HEK293 (cell line): ENCODE measurements around the gene ARFRP1.

Source experiments
- BCL11B ChIP-seq: fragments of 450-650 bp; formaldehyde crosslinking; IDR thresholded peaks from 2 replicates; pipeline ENCODE4 v1.5.1; 2016; ENCODE audit warnings: low read depth, missing biosample characterization, missing genetic modification characterization
- FEZF1 ChIP-seq: fragments of 450-650 bp; formaldehyde crosslinking; IDR thresholded peaks from 2 replicates; pipeline ENCODE4 v1.5.1; 2016; ENCODE audit warnings: missing biosample characterization, missing genetic modification characterization
- KLF7 ChIP-seq: fragments of 450-650 bp; formaldehyde crosslinking; IDR thresholded peaks from 2 replicates; pipeline ENCODE4 v1.5.1; 2016; ENCODE audit warnings: missing biosample characterization, missing genetic modification characterization, borderline replicate concordance
- PRDM10 ChIP-seq: fragments of 450-650 bp; formaldehyde crosslinking; IDR thresholded peaks from 2 replicates; pipeline ENCODE4 v1.5.1; 2016; ENCODE audit warnings: missing biosample characterization, missing genetic modification characterization
- SP2 ChIP-seq: fragments of 450-650 bp; formaldehyde crosslinking; IDR thresholded peaks from 2 replicates; pipeline ENCODE4 v1.5.1; 2016; ENCODE audit warnings: missing biosample characterization, missing genetic modification characterization
- TCF7L2 ChIP-seq: IDR thresholded peaks from 2 replicates; pipeline ENCODE4 v1.6.1; 2011; ENCODE audit warnings: low read depth, mild to moderate bottlenecking, inconsistent platforms, low read length, moderate library complexity, borderline replicate concordance
- ZBTB21 ChIP-seq: fragments of 450-650 bp; formaldehyde crosslinking; IDR thresholded peaks from 2 replicates; pipeline ENCODE4 v1.5.1; 2017; ENCODE audit warnings: missing biosample characterization, missing genetic modification characterization
- ZFP3 ChIP-seq: fragments of 450-650 bp; formaldehyde crosslinking; IDR thresholded peaks from 2 replicates; pipeline ENCODE4 v1.5.1; 2016; ENCODE audit warnings: low read depth, missing biosample characterization, missing genetic modification characterization
- ZFP37 ChIP-seq: fragments of 450-650 bp; formaldehyde crosslinking; IDR thresholded peaks from 2 replicates; pipeline ENCODE4 v1.5.1; 2016; ENCODE audit warnings: missing biosample characterization, missing genetic modification characterization
- ZNF10 ChIP-seq: fragments of 450-650 bp; formaldehyde crosslinking; IDR thresholded peaks from 2 replicates; pipeline ENCODE4 v1.5.1; 2017; ENCODE audit warnings: missing biosample characterization, missing genetic modification characterization
- ZNF132 ChIP-seq: fragments of 450-650 bp; formaldehyde crosslinking; IDR thresholded peaks from 2 replicates; pipeline ENCODE4 v1.5.1; 2017; ENCODE audit warnings: missing biosample characterization, missing genetic modification characterization, borderline replicate concordance
- ZNF133 ChIP-seq: fragments of 450-650 bp; formaldehyde crosslinking; IDR thresholded peaks from 2 replicates; pipeline ENCODE4 v1.5.1; 2016; ENCODE audit warnings: missing biosample characterization, missing genetic modification characterization
- ZNF169 ChIP-seq: fragments of 450-650 bp; formaldehyde crosslinking; IDR thresholded peaks from 2 replicates; pipeline ENCODE4 v1.5.1; 2016; ENCODE audit warnings: missing biosample characterization, missing genetic modification characterization
- ZNF175 ChIP-seq: fragments of 450-650 bp; formaldehyde crosslinking; IDR thresholded peaks from 2 replicates; pipeline ENCODE4 v1.5.1; 2016; ENCODE audit warnings: missing biosample characterization, missing genetic modification characterization
- ZNF214 ChIP-seq: fragments of 450-650 bp; formaldehyde crosslinking; IDR thresholded peaks from 2 replicates; pipeline ENCODE4 v1.5.1; 2017; ENCODE audit warnings: missing biosample characterization, mild to moderate bottlenecking, missing genetic modification characterization, borderline replicate concordance
- ZNF221 ChIP-seq: fragments of 450-650 bp; formaldehyde crosslinking; IDR thresholded peaks from 2 replicates; pipeline ENCODE4 v1.5.1; 2017; ENCODE audit warnings: missing biosample characterization, missing genetic modification characterization, borderline replicate concordance
- ZNF23 ChIP-seq: fragments of 450-650 bp; formaldehyde crosslinking; IDR thresholded peaks from 2 replicates; pipeline ENCODE4 v1.5.1; 2016; ENCODE audit warnings: missing biosample characterization, missing genetic modification characterization, borderline replicate concordance
- ZNF248 ChIP-seq: fragments of 450-650 bp; formaldehyde crosslinking; IDR thresholded peaks from 2 replicates; pipeline ENCODE4 v1.5.1; 2017; ENCODE audit warnings: missing biosample characterization, missing genetic modification characterization
- ZNF280C ChIP-seq: fragments of 450-650 bp; formaldehyde crosslinking; IDR thresholded peaks from 2 replicates; pipeline ENCODE4 v1.5.1; 2016; ENCODE audit warnings: missing biosample characterization, missing genetic modification characterization
- ZNF341 ChIP-seq: fragments of 450-650 bp; formaldehyde crosslinking; IDR thresholded peaks from 2 replicates; pipeline ENCODE4; 2016; ENCODE audit warnings: low read depth, missing biosample characterization, missing genetic modification characterization
- ZNF529 ChIP-seq: fragments of 450-650 bp; formaldehyde crosslinking; IDR thresholded peaks from 2 replicates; pipeline ENCODE4 v1.5.1; 2017; ENCODE audit warnings: missing genetic modification characterization, missing biosample characterization; ENCODE audit not compliant: insufficient replicate concordance
- ZNF610 ChIP-seq: fragments of 450-650 bp; formaldehyde crosslinking; IDR thresholded peaks from 2 replicates; pipeline ENCODE4 v1.5.1; 2016; ENCODE audit warnings: missing biosample characterization, missing genetic modification characterization, borderline replicate concordance
- ZNF624 ChIP-seq: fragments of 450-650 bp; formaldehyde crosslinking; IDR thresholded peaks from 2 replicates; pipeline ENCODE4 v1.5.1; 2017; ENCODE audit warnings: missing biosample characterization, missing genetic modification characterization
- ZNF645 ChIP-seq: fragments of 450-650 bp; formaldehyde crosslinking; IDR thresholded peaks from 2 replicates; pipeline ENCODE4; 2016; ENCODE audit warnings: missing biosample characterization, missing genetic modification characterization
- ZNF670 ChIP-seq: fragments of 450-650 bp; formaldehyde crosslinking; IDR thresholded peaks from 2 replicates; pipeline ENCODE4 v1.5.1; 2016; ENCODE audit warnings: missing biosample characterization, missing genetic modification characterization, low read depth
- ZNF777 ChIP-seq: fragments of 450-650 bp; formaldehyde crosslinking; IDR thresholded peaks from 2 replicates; pipeline ENCODE4 v1.5.1; 2017; ENCODE audit warnings: missing biosample characterization, missing genetic modification characterization, borderline replicate concordance
- ZNF837 ChIP-seq: fragments of 450-650 bp; formaldehyde crosslinking; IDR thresholded peaks from 2 replicates; pipeline ENCODE4 v1.5.1; 2016; ENCODE audit warnings: missing biosample characterization, missing genetic modification characterization
- ZNF843 ChIP-seq: fragments of 450-650 bp; formaldehyde crosslinking; IDR thresholded peaks from 2 replicates; pipeline ENCODE4 v1.5.1; 2016; ENCODE audit warnings: missing biosample characterization, missing genetic modification characterization
- ZSCAN16 ChIP-seq: fragments of 450-650 bp; formaldehyde crosslinking; IDR thresholded peaks from 2 replicates; pipeline ENCODE4 v1.5.1; 2016; ENCODE audit warnings: missing biosample characterization, missing genetic modification characterization
- TF ChIP-seq, protein P1 (sequence below): fragments of 450-650 bp; formaldehyde crosslinking; IDR thresholded peaks from 2 replicates; pipeline ENCODE4 v1.5.1; 2016; ENCODE audit warnings: missing biosample characterization, missing genetic modification characterization, low read depth

ARFRP1 gene

GRCh38 chr20:63657937-63658748 lies 49.6 kb downstream of the ARFRP1 start, which contains the start of gene RTEL1 (continued):
- TF ChIP-seq ZNF280C (no peak), ZNF610 (tag by site-specific recombination) (no peak; the same call in 1 of the 2 replicates), ZNF624 (no peak), KLF7 (tag by site-specific recombination) (peak; percentile 85), ZNF23 (no peak), ZNF132 (tag by site-specific recombination) (no peak), PRDM10 (peak; percentile 80), ZNF645 (tag by site-specific recombination) (peak; percentile 85; the same call in 1 of the 2 replicates), ZNF670 (no peak), SP2 (tag by site-specific recombination) (no peak; the same call in none of the 2 replicates), ZNF777 (tag by site-specific recombination) (peak; percentile 89), ZBTB21 (peak; percentile 73), ZNF169 (tag by site-specific recombination) (no peak), FEZF1 (tag by site-specific recombination) (0 out of 2 replicates have a peak, but pooled peaks have one; percentile 19), ZNF221 (no peak), ZNF10 (peak; percentile 33; the same call in 1 of the 2 replicates), ZSCAN16 (peak; percentile 67; the same call in 1 of the 2 replicates), ZNF248 (no peak), ZNF341 (peak; percentile 33; the same call in 1 of the 2 replicates), ZNF214 (tag by site-specific recombination) (no peak), ZNF843 (tag by site-specific recombination) (peak; percentile 69; the same call in 1 of the 2 replicates), ZNF133 (tag by site-specific recombination) (no peak), ZFP3 (tag by site-specific recombination) (no peak), ZNF175 (no peak), ZNF837 (tag by site-specific recombination) (0 out of 2 replicates have a peak, but pooled peaks have one; percentile 79), ZFP37 (tag by site-specific recombination) (peak; percentile 96), BCL11B (tag by site-specific recombination) (0 out of 2 replicates have a peak, but pooled peaks have one; percentile 35), ZNF529 (tag by site-specific recombination) (no peak), TCF7L2 (no peak)
- TF ChIP-seq, protein P1, sequence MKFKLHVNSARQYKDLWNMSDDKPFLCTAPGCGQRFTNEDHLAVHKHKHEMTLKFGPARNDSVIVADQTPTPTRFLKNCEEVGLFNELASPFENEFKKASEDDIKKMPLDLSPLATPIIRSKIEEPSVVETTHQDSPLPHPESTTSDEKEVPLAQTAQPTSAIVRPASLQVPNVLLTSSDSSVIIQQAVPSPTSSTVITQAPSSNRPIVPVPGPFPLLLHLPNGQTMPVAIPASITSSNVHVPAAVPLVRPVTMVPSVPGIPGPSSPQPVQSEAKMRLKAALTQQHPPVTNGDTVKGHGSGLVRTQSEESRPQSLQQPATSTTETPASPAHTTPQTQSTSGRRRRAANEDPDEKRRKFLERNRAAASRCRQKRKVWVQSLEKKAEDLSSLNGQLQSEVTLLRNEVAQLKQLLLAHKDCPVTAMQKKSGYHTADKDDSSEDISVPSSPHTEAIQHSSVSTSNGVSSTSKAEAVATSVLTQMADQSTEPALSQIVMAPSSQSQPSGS (tag by site-specific recombination): no peak
